GM23248 (cell line): Measurements from ENCODE around the gene CEP112.

Experiments
- EZH2 ChIP-seq: fragments of 200-600 bp; sonication (generic); IDR thresholded peaks from 2 replicates; pipeline ENCODE4 v1.6.1; 2018; ENCODE audit warnings: antibody characterized with exemption, mild to moderate bottlenecking; ENCODE audit not compliant: insufficient read depth, poor library complexity, severe bottlenecking
- EZH2phosphoT487 ChIP-seq: fragments of 200-600 bp; sonication (generic); IDR thresholded peaks from 2 replicates; pipeline ENCODE4 v1.6.1; 2018; ENCODE audit warnings: antibody characterized with exemption, moderate library complexity, mild to moderate bottlenecking, low read depth; ENCODE audit not compliant: insufficient read depth

- TF ChIP-seq EZH2phosphoT487 (no peak), EZH2 (no peak)
Observed at GRCh38 chr17:66190738-66191592, 968 bp downstream of the CEP112 start.
